Measurements from ENCODE around the gene SHB. TPM values are rescaled to one million over a fixed set of nuclear protein-coding genes. Genes with fewer than 3 reads are reported as not detected.

Gene SHB
- total RNA-seq, 1 donor, result 19.9 TPM

GRCh38 chr9:38082446-38083287, 13.6 kb upstream of the SHB start:
- DNase-seq (ENCODE audit: low read depth), result no peak
- TF ChIP-seq CTCF (IDR thresholded peaks at IDR 0.05; ENCODE audit: insufficient read depth, low read depth, low read length), result no peak
- H3K4me3 ChIP-seq (ENCODE audit: low read depth, low read length), result no peak overlapping the region

- TF ChIP-seq CTCF (IDR thresholded peaks at IDR 0.05; ENCODE audit: insufficient read depth, low read depth, low read length), result no peak
- no peak overlapping the region for H3K4me3 ChIP-seq (ENCODE audit: low read depth, low read length)
- no peak for DNase-seq (ENCODE audit: low read depth)
Measured at GRCh38 chr9:38081356-38082108, 12.5 kb upstream of the SHB start.

GRCh38 chr9:38079461-38080031, 10.5 kb upstream of the SHB start:
- no peak for TF ChIP-seq CTCF (IDR thresholded peaks at IDR 0.05; ENCODE audit: insufficient read depth, low read depth, low read length)
- no peak overlapping the region for H3K4me3 ChIP-seq (ENCODE audit: low read depth, low read length)
- peak; percentile 73 for DNase-seq (ENCODE audit: low read depth)

- H3K4me3 ChIP-seq (ENCODE audit: low read depth, low read length), result no peak overlapping the region
- TF ChIP-seq CTCF (IDR thresholded peaks at IDR 0.05; ENCODE audit: insufficient read depth, low read depth, low read length), result no peak
- no peak for DNase-seq (ENCODE audit: low read depth)
Measured at GRCh38 chr9:38075272-38075671, 6.2 kb upstream of the SHB start.

GRCh38 chr9:38074441-38074961, 5.5 kb upstream of the SHB start:
- DNase-seq (ENCODE audit: low read depth), result peak; percentile 42
- no peak for TF ChIP-seq CTCF (IDR thresholded peaks at IDR 0.05; ENCODE audit: insufficient read depth, low read depth, low read length)
- H3K4me3 ChIP-seq (ENCODE audit: low read depth, low read length), result no peak overlapping the region

- TF ChIP-seq CTCF (IDR thresholded peaks at IDR 0.05; ENCODE audit: insufficient read depth, low read depth, low read length), result no peak
- no peak for DNase-seq (ENCODE audit: low read depth)
- H3K4me3 ChIP-seq (ENCODE audit: low read depth, low read length), result no peak overlapping the region
Measured at GRCh38 chr9:38073882-38074281, 4.9 kb upstream of the SHB start.
